K562 (cell line): ENCODE results near the gene LBHD2. TPM values are rescaled to one million over a fixed set of nuclear protein-coding genes. Genes with fewer than 3 reads are reported as not detected.

Source experiments
- ATAC-seq: fragments of 200-7000 bp; cut with Tn5 transposase; 3 replicates; pipeline ENCODE4 v1.9.1; 2020; ENCODE audit warnings: moderate library complexity
- BruUV-seq: library from RNA; stranded (reverse); fragments of 400-500 nt; replicated peaks from 2 replicates; lab custom pipeline; 2021; lab: Mats Ljungman, UMichigan
- CTCF ChIA-PET: fragments of 300-600 bp; formaldehyde crosslinking; extraction: SDS; loops from one replicate; lab custom pipeline; 2021; ENCODE audit warnings: low intra/inter-chr PET ratio; lab: Yijun Ruan, JAX
- POLR2A ChIA-PET: fragments of 300-600, 350-650 bp; sonication (Branson Sonifier 250); formaldehyde crosslinking; extraction: SDS; loops from one replicate; lab custom pipeline; 2021; ENCODE audit warnings: antibody characterized with exemption, inconsistent platforms; lab: Yijun Ruan, JAX
- DNase-seq, 4 experiments: peaks; one replicate each; pipeline versions ENCODE4 v3.0.0 to v3.0.0-alpha.2; 2011 to 2018; ENCODE audit warnings: low spot score in 3 of 4, mixed read lengths in 3 of 4; ENCODE audit errors: extremely low read depth in 1 of 4
- FAIRE-seq: peaks from 2 replicates; lab custom pipeline; 2011; peaks lifted over from hg19 to GRCh38; lab: Jason Lieb, UNC
- H2AFZ ChIP-seq: 2 replicates; pipeline ENCODE4 v1.6.0; 2011; ENCODE audit warnings: low read depth, low read length, control low read depth, inconsistent platforms
- H3K27ac ChIP-seq: fragments of 200-600 bp; 3 replicates; pipeline ENCODE4 v1.8.0; 2011; ENCODE audit warnings: low read depth, mild to moderate bottlenecking, control low read depth, inconsistent platforms, low read length, moderate library complexity, mixed read lengths; ENCODE audit errors: extremely low read depth
- H3K27me3 ChIP-seq, 2 experiments: fragments of 300-600 bp in 1 of 2; 2 replicates in 1 of 2; 3 replicates in 1 of 2; pipeline versions ENCODE4 v1.6.0 to v1.8.0; 2011; ENCODE audit warnings: inconsistent platforms in 2 of 2, low read length in 2 of 2, mild to moderate bottlenecking in 1 of 2, mixed read lengths in 1 of 2, moderate library complexity in 1 of 2; ENCODE audit not compliant: control insufficient read depth in 2 of 2, insufficient read depth in 2 of 2
- H3K36me3 ChIP-seq: fragments of 300-600 bp; 3 replicates; pipeline ENCODE4 v1.8.0; 2011; ENCODE audit warnings: mild to moderate bottlenecking, low read length, inconsistent platforms; ENCODE audit not compliant: control insufficient read depth, insufficient read depth
- H3K4me1 ChIP-seq, 2 experiments: fragments of 200-600 bp in 1 of 2; replicated peaks in 1 of 2; 2 replicates in 1 of 2; 3 replicates in 1 of 2; pipeline versions ENCODE4 v1.5.1 to v1.8.0; 2011; ENCODE audit warnings: inconsistent platforms in 2 of 2, low read length in 2 of 2, mild to moderate bottlenecking in 1 of 2, mixed read lengths in 1 of 2, moderate library complexity in 1 of 2; ENCODE audit not compliant: control insufficient read depth in 2 of 2, insufficient read depth in 2 of 2
- H3K4me2 ChIP-seq: 2 replicates; pipeline ENCODE4 v1.6.1; 2011; ENCODE audit warnings: low read length, control low read depth, inconsistent platforms, mixed read lengths; ENCODE audit not compliant: insufficient read depth
- H3K4me3 ChIP-seq: fragments of 200-600 bp; sonication (generic), shearing (Covaris generic); 2 replicates; pipeline ENCODE4 v1.5.1; 2016; ENCODE audit warnings: control low read depth, inconsistent platforms
- H3K79me2 ChIP-seq: fragments of 200-600 bp; 3 replicates; pipeline ENCODE4 v1.8.0; 2011; ENCODE audit warnings: low read length, inconsistent platforms; ENCODE audit not compliant: control insufficient read depth, insufficient read depth
- H3K9ac ChIP-seq, 2 experiments: 2 replicates each; pipeline versions ENCODE4 v1.6.0 to v1.6.1; 2011; ENCODE audit warnings: low read depth in 2 of 2, low read length in 2 of 2, control low read depth in 1 of 2, inconsistent platforms in 1 of 2, mild to moderate bottlenecking in 1 of 2, mixed read lengths in 1 of 2; ENCODE audit not compliant: insufficient read depth in 1 of 2
- H3K9me1 ChIP-seq: one replicate; pipeline ENCODE4 v1.6.0; 2011; ENCODE audit warnings: inconsistent platforms, mild to moderate bottlenecking, low read length, moderate library complexity; ENCODE audit not compliant: control insufficient read depth, insufficient read depth
- H3K9me3 ChIP-seq: replicated peaks from 2 replicates; pipeline ENCODE4 v1.5.1; 2011; ENCODE audit warnings: low read depth, low read length, inconsistent platforms; ENCODE audit not compliant: control insufficient read depth, insufficient read depth
- H4K20me1 ChIP-seq: replicated peaks from 2 replicates; pipeline ENCODE4 v1.6.1; 2011; ENCODE audit warnings: low read length, inconsistent platforms, mixed read lengths; ENCODE audit not compliant: control insufficient read depth, insufficient read depth
- BDP1 ChIP-seq: IDR thresholded peaks from 3 replicates; pipeline ENCODE4 v1.6.1; 2011; ENCODE audit not compliant: insufficient read length, insufficient read depth
- CBX8 ChIP-seq: fragments of 200-600 bp; sonication (generic); IDR thresholded peaks from 2 replicates; pipeline ENCODE4 v1.6.1; 2012; ENCODE audit warnings: borderline replicate concordance, mixed run types, low read depth, mild to moderate bottlenecking, moderate library complexity, mixed read lengths, low read length, control low read depth, inconsistent platforms; ENCODE audit not compliant: poor library complexity, severe bottlenecking; ENCODE audit errors: extremely low read depth
- CREB1 ChIP-seq, 2 experiments: sonication (generic) in 1 of 2; formaldehyde crosslinking in 1 of 2; IDR thresholded peaks; 2 replicates each; pipeline versions ENCODE4 v1.6.1 to v1.8.0; 2012 to 2022; ENCODE audit warnings: inconsistent platforms in 1 of 2, mild to moderate bottlenecking in 1 of 2, missing genetic modification reagents in 1 of 2, moderate library complexity in 1 of 2
- FOSL1 ChIP-seq: fragments of 200-800 bp; sonication (Bioruptor generic); conservative IDR thresholded peaks from 2 replicates; pipeline ENCODE4 v1.6.1; 2016; ENCODE audit warnings: missing genetic modification characterization, missing compliant biosample characterization
- FOXA1 ChIP-seq: fragments of 450-650 bp; IDR thresholded peaks from 2 replicates; pipeline ENCODE4 v1.6.1; 2016; ENCODE audit warnings: mild to moderate bottlenecking, borderline replicate concordance
- MBD2 ChIP-seq: sonication (generic); IDR thresholded peaks from 2 replicates; pipeline ENCODE4 v1.6.1; 2016; ENCODE audit warnings: low read depth, borderline replicate concordance
- NR2F6 ChIP-seq: fragments of 450-650 bp; formaldehyde crosslinking; IDR thresholded peaks from 2 replicates; pipeline ENCODE4 v1.4.0; 2020; ENCODE audit warnings: mild to moderate bottlenecking
- ZBTB34 ChIP-seq: fragments of 250-450 bp; sonication (Bioruptor Pico); IDR thresholded peaks from 2 replicates; pipeline ENCODE4 v1.8.0; 2021; ENCODE audit warnings: mild to moderate bottlenecking, moderate library complexity
- ZNF217 ChIP-seq: sonication (generic); formaldehyde crosslinking; IDR thresholded peaks from 2 replicates; pipeline ENCODE4 v1.8.0; 2022; ENCODE audit warnings: mild to moderate bottlenecking, missing genetic modification reagents
- ZNF224 ChIP-seq: sonication (generic); formaldehyde crosslinking; IDR thresholded peaks from 2 replicates; pipeline ENCODE4 v1.8.0; 2022; ENCODE audit warnings: mild to moderate bottlenecking, missing genetic modification reagents
- ZNF232 ChIP-seq: sonication (generic); formaldehyde crosslinking; IDR thresholded peaks from 2 replicates; pipeline ENCODE4 v1.8.0; 2022; ENCODE audit warnings: mild to moderate bottlenecking, missing genetic modification reagents
- ZNF408 ChIP-seq: fragments of 250-450 bp; sonication (Bioruptor Pico); IDR thresholded peaks from 2 replicates; pipeline ENCODE4 v1.4.0; 2020; ENCODE audit warnings: low read depth, mild to moderate bottlenecking, moderate library complexity
- WGBS: fragments of 100-300 bp; shearing (Covaris generic); methylation state at CpG from one replicate; pipeline ENCODE4 v1.1.6; 2016; ENCODE audit warnings: low coverage, mixed read lengths; ENCODE audit not compliant: insufficient coverage; ENCODE audit errors: missing lambda C conversion rate; 5-methylcytosine and 5-hydroxymethylcytosine counted together
- in situ Hi-C: fragments of 300-500 bp; cut with MboI; formaldehyde crosslinking; loops from 4 replicates; pipeline ENCODE4 v1.15.0; 2018; ENCODE audit warnings: inconsistent platforms, mixed read lengths
- intact Hi-C: fragments of 100-400 bp; cut with micrococcal nuclease; formaldehyde crosslinking; loops from 2 replicates; pipeline ENCODE4 v1.14.2; 2022
- polyA plus RNA-seq, 8 experiments: library from polyadenylated mRNA; depleted of rRNA in 4 of 8; stranded (reverse) in 5 of 8; unstranded in 3 of 8; fragments of >200 nt; fragmentation: Nextera tagmentation in 2 of 8; fragmentation: Illumina TruSeq in 1 of 8; extraction: Ambion mirVana in 2 of 8; extraction: Trizol in 1 of 8; gene quantifications; 2 replicates each; pipeline versions ENCODE4 v1.2.1 to v1.2.3, GENCODE V29; 2011 to 2014; ENCODE audit warnings: inconsistent platforms in 1 of 8, missing spikeins in 1 of 8
- total RNA-seq, 7 experiments: library from RNA; depleted of rRNA in 6 of 7; stranded (reverse); fragments of >200 nt in 6 of 7; fragmentation: Illumina TruSeq in 2 of 7; extraction: Trizol in 2 of 7; gene quantifications; 2 replicates each; pipeline versions ENCODE4 v1.2.1 to v1.2.3, GENCODE V29; 2011 to 2021; ENCODE audit warnings: low replicate concordance in 1 of 7

Gene LBHD2
- total and polyA plus RNA-seq, 9 of the 15 experiments (the other 6 are each of a cell fraction or from before 2014, with no cell fraction given), result not detected

- in situ Hi-C loops, result no loop called here
- POLR2A ChIA-PET, result interaction anchor here (2.4 kb wide), 1 partner anchor 10 kb away, joined by 15 read pairs; no protein-coding TSS in a partner anchor
- H3K9me3 ChIP-seq, result no peaks in the 10 kb centered on the region
- H3K9me1 ChIP-seq, result no peaks in the 10 kb centered on the region
- no peaks in the 10 kb centered on the region for H4K20me1 ChIP-seq
- no peak for ATAC-seq
- no peak overlapping the region for H3K27ac ChIP-seq
- TF ChIP-seq ZNF408, result no peak
- no peak for TF ChIP-seq NR2F6 (CRISPR knock-in tag)
- no peak for TF ChIP-seq MBD2
- TF ChIP-seq, all 486 proteins: peak for 0
- no TSS peak for BruUV-seq
- Histone ChIP-seq H3K4me3 (no peak overlapping the region), H2AFZ (no peak overlapping the region), H3K4me1 (peaks cover 8 to 73% of the 10 kb centered on the region in 2 experiments), H3K9ac (no peak overlapping the region), H3K4me2 (no peak overlapping the region), H3K79me2 (peaks cover 21% of the 10 kb centered on the region), H3K27me3 (no peaks in the 10 kb centered on the region), H3K36me3 (peaks cover 41% of the 10 kb centered on the region; the same call in 1 of the 3 replicates)
- intact Hi-C loops, result no loop called here
- CTCF ChIA-PET, result no interaction called here
- 95% methylated on average over 6 of the region's 22 CpGs for WGBS
- FAIRE-seq (no peak), DNase-seq (no peak)
Measured at GRCh38 chr14:103126088-103126872, 42.3 kb downstream of the LBHD2 start.

GRCh38 chr14:103126873-103127304, 42.9 kb downstream of the LBHD2 start:
- Histone ChIP-seq H3K9ac (no peak overlapping the region), H3K9me1 (no peaks in the 10 kb centered on the region), H3K27ac (no peak overlapping the region), H3K36me3 (peaks cover 46% of the 10 kb centered on the region; the same call in 1 of the 3 replicates), H3K9me3 (no peaks in the 10 kb centered on the region), H3K27me3 (no peaks in the 10 kb centered on the region), H3K79me2 (peaks cover 21% of the 10 kb centered on the region), H4K20me1 (no peaks in the 10 kb centered on the region), H2AFZ (no peak overlapping the region), H3K4me2 (no peak overlapping the region), H3K4me3 (no peak overlapping the region), H3K4me1 (peaks cover 8 to 73% of the 10 kb centered on the region in 2 experiments; a peak in 4 of 5 replicates)
- in situ Hi-C loops (no loop called here), intact Hi-C loops (no loop called here)
- no peak for DNase-seq
- ATAC-seq, result no peak
- no TSS peak for BruUV-seq
- ChIA-PET POLR2A (interaction anchor here (2.4 kb wide), 1 partner anchor 10 kb away, joined by 15 read pairs; no protein-coding TSS in a partner anchor), CTCF (no interaction called here)
- FAIRE-seq, result no peak
- no CpG with 5 or more reads among the region's 62 CpGs for WGBS
- TF ChIP-seq FOSL1 (tag), result no peak
- no peak for TF ChIP-seq CREB1 (IDR thresholded peaks at IDR 0.05)
- no peak for TF ChIP-seq CREB1 (CRISPR knock-in tag; IDR thresholded peaks at IDR 0.05)
- TF ChIP-seq CBX8, result no peak
- TF ChIP-seq BDP1, result no peak
- no peak for TF ChIP-seq ZNF224 (CRISPR knock-in tag)
- TF ChIP-seq FOXA1, result no peak
- no peak for TF ChIP-seq ZBTB34 (CRISPR knock-in tag)
- TF ChIP-seq ZNF217 (CRISPR knock-in tag), result no peak
- TF ChIP-seq ZNF232 (CRISPR knock-in tag), result no peak
